NK-92 treated with Interleukin-12 subunit alpha and Interleukin-12 subunit beta, amount 100 ng/mL, for 24 hours (cell line): ENCODE results near the gene RAB23.
"Not testable (repeated sequence)": the region's sequence is repeated elsewhere in the genome, so short reads cannot be mapped to it uniquely, and the experiment has no call there.

Experiments used
- DNase-seq: peaks from one replicate; lab custom pipeline; 2025; lab: John Stamatoyannopoulos, UW

Gene RAB23

DNA sequence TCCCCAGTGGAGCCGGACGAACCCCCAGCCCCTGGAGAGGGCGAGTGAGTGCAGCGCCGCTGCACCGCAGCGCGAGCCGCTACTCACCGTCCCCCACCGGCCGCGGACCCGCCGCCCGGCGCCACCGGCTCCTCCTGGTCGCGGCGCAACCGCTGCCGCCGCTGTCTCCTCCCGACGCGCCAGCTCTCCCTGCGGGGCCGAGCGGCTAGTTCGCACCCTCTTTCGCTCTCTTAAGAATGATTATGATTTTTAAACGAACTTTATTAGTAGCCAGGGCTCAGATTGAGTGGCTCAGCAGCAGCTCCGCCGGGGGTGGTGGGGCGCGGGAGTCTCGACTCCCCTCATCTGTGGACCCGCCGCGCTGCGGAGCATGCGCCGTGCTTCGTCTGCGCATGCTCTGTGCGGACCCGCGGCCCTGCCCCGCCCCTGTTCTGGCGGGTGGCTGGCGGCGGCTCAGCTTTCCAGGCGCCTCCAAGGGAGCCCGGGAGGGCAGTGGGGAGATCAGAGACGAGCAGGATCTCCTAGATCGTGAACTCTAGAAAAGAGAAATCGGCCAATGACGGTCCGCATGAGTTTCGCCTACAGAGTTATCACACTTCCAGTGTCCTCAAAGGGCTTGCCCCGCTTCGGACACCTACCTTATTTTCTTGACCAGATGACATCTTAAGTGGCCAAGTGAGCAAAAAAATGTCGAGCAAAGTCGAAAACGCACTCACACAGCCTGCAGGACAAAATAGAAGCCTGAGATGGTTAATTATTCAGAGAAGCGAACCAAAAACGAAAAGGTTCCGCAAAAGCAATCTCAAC is at the start of gene RAB23:
Gene RAB23 (minus strand): TSS at position 372 of the 807 bp plus-strand sequence. CDS start 11,927 bp downstream, outside the sequence.
- peak; percentile 67 for DNase-seq

DNA sequence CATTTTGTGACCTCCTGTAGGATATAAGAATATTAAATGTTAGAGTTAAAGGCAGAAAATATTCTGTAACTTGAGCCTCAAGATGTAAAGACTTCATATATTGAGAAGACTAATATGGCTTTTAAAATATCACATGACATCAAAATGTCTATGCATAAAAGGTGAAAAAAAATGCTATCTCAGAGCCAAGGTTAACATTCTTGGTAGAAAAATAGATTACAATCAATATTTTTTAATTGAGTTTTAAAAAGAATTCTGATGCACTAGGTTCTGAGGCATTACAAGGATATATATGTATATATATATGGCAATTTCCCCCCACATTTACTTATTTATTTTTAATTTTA is 46.2 kb upstream of the RAB23 start:
- no peak for DNase-seq

DNA sequence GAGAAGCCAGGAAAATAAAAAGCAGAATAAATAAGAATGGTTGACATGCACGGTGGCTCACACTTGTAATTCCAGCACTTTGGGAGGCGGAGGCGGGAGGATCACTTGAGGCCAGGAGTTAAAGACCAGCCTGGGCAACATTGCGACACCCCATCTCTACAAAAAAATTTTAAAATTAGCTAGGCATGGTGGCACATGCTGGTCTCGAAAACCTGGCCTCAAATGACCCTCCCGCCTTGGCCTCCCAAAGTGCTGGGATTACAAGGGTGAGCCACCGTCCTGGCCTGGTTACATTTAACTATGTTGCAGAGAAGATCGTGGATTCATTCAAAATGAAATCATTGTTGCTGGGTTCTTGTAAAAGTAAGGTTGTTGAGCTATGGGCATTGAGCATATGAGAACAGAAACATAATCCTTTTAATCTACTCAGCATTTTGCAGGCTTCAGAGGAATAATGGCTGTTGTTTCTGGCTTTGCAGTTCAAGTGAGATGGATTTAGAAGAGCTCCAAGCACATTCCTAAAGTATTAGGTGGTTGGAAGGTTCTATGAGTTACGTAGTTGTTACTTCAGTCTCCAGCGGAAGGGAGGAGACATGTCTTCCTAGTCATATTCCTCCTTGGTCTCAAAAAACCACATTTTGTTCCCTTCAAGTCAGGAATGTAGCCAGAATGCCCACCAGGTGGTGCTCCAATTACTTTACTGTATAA is 45.6 kb upstream of the RAB23 start:
- DNase-seq = no peak

DNA sequence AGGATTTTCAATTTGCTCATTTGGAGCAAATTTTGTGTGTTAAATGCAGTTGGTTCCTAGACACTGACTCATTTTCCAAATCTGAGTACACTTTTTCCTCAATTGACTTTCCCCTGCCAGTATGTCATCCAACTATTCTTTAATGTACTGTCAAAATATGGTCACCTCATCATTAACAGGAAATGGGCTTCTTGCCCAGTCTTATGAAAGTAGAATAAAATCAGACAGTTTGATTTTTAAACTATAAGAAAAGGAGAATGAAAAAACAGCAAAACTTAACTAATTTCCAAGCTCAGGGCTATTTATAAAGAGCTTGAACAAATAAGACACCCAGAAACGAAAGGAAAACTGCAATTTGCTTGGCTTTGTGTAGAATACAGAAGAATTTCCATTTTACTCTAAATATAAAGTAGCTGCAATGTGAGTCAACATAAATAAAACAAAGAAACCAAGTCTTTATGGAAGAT is 43.7 kb upstream of the RAB23 start:
- no peak for DNase-seq

DNA sequence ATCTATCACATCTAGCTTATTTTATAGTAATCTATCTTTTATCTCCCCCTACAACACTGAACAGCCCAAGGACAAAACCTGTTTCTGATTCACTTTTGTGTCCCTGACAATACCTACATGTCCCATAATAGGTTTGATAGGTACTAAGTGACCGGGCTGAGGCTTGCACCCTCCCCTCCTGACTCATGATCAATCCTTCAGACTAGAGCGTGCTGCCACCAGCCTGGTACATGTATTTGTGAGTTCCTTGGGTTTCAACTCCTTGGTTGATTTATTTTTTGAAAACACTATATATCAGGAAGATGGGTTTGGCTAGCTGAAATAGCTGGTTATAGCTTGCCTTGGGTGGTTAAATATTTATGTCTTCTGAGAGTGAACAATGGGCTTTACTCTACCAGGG is 41.6 kb upstream of the RAB23 start:
- DNase-seq = no peak

DNA sequence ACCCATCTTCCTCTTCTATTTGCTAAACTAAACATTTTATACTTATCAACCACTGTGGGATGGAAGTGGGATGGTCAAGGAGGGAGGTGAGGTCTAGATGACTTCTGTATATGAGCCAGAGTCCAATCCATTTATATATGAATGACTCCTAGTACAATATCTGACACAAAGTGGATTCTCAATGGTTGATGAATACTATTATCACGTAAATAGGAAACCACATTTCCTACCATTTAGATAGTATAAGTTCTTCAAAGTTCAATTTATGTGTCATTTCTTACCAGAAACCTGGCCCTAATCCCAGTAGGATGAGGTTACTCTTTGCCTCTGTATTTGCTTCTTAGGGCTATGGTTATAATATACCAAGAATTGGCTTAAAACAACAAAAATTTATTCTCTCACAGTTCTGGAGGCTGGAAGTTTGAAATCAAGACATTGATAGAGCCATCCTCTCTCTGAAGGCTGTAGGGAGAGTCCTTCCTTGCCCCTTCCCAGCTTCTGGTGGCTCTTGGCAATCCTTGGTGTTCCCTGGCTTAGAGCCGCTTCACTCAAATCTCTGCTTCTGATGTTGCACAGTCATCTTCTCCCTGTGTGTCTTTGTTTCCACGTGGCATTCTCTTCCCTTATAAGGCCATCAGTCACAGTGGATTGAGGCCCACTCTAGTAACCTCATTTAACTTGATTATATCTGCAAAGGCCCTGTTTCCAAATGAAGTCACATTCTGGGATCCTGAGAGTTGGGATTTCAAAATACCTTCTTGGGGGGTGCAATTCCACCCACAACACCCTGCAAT is 41.0 kb upstream of the RAB23 start:
- no peak for DNase-seq

DNA sequence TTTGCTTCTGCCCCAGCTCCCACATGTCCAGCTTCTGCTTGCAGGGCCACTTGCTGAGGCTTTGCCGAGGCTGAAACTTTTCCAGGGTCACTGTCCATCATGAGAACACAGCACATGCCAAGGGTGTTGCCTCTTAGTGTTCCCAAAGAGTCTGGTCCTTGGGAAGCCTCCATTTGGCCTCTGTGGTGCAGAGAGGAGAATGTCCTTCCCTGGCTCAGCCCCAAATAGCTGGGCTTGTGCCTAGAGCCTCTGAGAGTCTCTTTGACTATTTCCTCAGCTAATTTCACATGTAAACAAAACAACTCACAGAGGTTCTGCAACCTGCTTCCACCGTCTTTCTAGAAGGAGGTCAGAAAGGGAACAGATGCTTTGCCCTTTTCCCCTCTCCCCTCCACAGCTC is 40.4 kb upstream of the RAB23 start:
- no peak for DNase-seq

DNA sequence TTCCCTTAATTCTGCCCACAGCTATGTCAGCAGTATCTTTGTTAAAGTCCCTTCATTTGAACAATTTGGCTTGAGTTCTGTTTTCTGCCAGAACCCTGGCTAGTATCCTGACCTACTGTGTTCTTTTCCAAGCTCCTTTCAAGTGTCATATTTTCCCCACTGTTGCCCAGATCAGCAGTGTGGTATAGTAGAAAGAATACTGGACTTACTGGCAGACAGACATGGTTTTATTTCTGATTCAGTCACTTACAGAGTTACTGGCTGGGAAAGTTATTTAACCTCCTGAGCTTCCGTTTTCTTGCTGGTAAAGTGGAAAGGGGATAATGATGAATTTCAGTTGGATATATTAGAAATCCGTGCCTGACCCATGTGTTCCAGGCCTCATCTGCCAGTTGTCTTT is 39.8 kb upstream of the RAB23 start:
- DNase-seq = no peak

DNA sequence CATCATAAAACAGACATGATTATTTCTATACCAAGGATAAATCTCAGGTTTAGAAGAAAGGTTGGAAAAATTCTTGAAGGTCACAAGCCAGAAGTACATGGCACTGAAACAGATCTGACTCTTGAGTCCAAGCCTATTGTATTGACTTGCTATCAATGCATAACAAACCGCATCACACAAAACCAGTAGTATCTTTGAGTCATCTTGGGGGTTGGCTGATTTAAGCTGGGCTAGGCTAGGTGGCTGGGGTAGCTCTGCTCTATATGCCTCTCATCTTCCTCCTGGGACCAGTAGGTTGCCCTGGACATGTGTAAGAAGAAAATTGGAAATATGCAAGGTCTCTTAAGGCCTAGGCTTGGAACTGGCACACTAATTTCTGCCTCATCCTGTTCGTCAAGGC is 37.0 kb upstream of the RAB23 start:
- DNase-seq = no peak

DNA sequence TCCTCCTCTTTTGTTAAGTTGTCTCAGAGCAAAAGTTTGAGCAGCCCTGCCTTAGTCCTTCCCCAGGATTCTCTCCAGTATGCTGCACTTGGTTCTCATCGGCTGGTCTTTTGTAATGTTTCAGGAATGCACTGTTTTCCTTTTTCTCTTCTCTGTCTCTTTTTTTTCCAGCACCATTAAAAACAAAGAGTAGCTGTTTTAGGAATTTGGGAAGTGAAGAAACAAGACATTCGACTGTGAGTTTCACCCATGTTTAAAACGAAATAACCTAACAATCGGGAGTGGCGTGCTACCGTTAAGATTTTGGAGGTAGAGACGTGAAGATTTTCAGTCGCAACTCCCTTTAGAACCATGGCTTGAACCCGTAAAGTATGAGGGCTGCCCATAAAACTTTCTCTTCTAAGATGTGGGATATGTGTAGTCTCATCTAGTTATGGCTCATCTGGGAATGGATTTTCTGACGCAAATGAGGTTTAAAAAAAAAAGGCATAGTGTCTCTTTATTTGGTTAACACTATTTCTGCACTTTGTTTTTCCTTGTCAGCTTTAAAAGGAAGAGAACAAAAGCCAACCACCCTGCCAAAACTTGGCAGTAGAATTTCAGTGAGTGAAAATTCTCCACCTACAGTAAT is 35.9 kb upstream of the RAB23 start:
- no peak for DNase-seq

DNA sequence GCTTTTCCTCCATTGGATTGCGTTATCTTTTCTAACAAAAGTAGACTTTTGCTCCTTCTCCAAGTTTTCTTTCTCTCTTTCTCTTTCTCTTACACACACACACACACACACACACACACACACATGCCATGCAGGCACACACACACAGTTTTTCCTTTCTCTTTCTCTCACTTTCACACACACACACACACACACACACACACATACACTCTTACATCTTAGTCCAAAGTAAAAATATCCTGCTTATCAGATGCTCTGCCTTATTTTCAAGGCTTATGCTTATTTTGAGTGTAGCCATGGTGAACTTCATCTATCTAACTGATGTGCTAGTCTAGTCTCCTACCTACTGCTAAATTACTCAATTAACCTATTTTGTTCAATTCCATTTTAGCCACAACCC is 34.4 kb upstream of the RAB23 start:
- DNase-seq = no peak

DNA sequence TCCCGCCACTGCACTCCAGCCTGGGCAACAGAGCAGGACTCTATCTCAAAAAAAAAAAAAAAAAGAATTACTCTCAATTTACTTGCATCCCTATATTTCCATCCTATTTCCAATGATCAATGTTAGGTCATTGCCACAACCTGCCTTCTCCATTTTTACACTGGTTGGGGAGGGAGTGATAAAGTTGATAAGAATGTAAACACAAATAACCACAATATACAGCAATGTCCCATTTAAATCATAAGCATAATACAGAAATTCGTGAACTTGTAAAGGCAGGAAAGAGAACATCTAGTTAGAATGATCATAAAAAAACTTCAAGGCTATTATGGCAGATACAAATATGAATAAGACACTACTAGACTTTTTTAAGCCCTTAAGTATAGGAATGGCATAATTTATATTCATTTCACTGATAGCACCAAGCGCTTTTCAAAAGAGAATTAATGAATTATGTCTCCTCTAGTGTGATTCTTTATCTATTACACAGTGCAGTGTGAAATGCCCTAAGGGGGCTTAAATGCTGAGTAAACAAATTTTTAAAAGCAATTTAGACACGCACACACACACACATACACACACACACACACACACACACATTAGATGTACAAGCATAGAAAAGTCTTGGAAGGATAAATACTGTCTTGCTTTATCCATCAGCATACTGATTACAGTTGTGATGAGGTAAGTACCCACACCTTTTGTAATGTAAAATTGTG is 33.5 kb upstream of the RAB23 start:
- no peak for DNase-seq

DNA sequence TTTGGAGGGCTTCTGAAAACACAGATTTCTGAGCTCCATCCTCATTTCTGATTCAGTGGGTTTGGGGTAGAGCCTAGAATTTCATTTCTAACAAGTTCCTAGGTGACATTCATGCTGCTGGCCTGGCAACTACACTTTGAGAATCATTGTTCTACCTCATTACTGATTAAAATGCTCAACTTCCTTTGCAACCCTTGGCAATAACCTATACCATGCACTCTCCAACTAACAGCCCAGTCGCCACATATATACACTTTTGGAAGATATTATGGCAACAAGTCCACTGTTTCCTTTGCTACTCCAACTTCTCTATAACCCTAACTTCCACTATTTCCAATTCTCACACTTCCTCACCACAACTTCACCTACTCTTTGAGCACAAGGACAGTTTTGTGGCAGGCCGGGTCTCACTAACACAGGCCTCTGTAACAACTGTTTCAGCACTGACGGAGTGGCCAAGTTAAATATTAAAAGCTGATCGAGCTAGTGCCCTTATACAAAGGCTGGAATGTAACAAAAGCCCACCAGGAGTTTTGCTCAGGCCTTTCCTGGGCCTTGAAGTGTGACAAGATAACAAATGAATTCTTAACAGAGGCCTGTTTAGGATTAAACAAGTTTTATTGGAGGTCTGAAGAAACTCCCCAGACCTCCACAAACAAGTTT is 32.1 kb upstream of the RAB23 start:
- no peak for DNase-seq

DNA sequence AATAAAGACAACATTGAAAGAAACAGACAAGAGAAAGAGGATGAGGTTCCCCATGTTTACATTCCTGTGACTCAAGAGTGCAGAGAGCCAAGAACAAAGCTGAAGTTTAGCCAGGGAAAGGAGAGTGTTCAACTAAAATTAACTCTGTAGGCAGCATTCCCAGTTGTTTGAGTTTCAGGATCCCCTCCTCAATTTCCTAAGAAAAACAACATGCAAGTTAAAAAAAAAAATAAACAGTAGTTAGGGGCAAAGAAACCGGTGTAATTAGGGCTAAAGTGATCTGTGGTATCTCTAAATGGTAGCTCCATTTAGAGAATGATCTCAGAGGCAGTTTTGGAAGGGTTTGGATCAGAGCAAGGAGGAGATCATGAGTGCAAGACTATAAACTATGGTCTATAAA is 30.9 kb upstream of the RAB23 start:
- no peak for DNase-seq

DNA sequence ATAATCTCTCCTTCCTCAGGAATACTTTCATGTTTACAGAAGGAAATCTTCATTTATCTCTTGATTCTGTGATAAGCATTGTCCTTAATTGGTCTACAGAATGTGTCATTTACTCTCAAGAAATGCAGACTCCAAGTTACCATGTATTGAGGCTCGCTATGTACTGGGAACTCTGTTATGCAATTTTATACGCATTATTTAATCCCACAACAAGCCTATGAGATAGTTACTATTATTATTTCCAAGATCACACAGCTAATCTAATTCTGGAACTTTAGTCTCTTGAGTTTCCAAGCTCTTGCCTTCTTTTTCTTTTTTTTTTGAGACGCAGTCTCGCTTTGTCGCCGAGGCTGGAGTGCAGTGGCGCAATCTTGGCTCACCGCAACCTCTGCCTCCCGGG is 30.0 kb upstream of the RAB23 start:
- no peak for DNase-seq

DNA sequence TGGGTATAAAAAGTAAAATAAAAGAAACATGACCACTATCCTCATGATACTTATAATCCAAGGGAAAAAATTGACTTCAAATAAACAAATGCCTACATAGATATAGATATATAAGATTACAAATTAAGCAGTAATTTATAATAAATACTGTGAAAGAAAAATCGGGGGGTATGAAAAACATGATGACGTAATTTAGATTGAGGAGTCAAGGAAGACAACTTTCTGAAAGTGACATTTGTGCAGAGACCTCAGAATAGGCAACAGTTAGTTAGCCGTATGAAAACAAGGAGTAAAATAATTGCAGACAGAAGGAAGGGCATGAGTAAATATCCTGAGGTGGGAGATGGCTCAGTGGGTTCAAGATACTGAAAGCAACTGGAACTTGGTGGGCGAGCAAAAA is 28.2 kb upstream of the RAB23 start:
- no peak for DNase-seq

DNA sequence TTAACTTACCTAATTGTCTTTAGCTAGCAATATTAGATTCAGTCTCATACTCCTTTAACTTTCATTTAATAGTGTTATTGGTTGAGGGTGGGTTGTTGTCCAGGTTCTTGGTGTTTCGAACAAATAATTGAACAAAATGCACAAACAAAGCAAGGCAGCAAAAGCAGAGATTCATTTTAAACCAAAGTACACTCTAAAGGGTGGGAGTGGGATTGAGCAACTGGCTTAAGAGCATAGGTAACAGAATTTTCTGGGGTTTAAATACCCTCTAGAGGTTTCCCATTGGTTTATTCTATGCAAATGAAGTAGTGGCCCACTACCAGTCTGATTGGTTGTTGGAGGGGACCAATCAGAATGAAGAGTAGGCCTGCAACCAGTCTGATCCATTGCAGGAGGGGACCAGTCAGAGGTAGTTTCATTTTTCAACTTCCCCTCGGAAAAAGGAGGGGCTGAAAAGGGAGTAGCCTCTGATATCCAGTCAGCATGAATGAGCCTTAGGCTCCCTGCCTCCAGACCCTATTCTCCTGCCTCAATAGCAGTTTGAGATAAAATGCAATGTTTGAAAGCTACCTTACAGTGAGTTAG is 26.3 kb upstream of the RAB23 start:
- DNase-seq = no peak

DNA sequence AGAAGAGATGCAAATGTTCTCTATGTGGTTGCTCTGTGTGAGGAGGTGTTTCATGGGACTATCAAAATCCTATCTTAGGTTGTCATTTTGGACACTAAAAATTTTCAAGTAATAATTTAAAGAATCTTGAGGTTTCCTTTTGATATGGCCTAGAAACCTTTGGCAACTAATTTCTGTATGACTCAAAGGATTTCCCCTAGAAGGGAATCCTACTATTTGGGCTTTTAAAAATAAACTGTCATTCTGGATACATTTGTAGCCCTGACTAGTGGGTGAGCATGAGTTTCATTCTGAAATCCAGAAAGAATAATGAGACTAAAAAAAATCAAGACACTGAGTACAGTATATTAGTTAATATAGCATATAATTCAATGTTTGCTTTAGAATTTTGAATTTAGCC is 25.5 kb upstream of the RAB23 start:
- DNase-seq = no peak

DNA sequence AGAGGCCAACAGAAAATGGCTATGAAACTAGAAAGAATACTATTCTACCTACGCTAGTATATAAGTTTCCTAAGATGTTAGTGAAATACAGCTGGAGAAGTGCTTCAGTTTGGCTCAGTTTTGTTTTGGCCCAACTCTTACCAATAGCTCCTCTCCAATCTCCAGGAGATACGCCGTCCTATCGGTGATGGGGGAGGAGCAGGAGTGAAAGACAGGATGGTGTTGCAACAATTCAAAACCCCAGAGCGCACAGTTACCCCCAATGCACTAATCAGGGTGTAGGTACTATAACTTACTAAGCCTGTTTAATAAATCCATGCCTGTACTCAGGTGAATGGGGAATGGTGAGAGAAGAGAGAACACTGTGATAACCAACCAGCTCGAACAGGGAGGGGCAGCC is 24.2 kb upstream of the RAB23 start:
- DNase-seq = no peak

DNA sequence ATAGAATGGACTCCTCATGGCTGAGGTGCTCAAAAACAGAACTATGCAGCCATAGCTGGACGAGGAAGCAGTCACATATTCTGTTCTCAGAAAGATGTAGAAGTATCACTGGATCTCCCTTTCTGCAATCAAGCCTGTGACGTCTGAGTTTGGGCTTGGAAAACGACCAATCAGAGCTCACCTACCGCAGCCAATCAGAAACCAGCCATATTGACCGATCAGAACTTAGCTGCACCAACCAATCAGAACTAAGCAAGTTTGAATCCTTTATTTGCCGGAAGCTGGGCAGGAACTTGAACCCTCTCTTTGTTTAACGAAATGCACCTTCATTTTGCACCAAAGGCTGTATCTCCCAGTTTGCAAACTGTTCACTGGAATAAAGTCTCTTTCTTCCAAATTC is 21.8 kb upstream of the RAB23 start:
- DNase-seq = no peak

DNA sequence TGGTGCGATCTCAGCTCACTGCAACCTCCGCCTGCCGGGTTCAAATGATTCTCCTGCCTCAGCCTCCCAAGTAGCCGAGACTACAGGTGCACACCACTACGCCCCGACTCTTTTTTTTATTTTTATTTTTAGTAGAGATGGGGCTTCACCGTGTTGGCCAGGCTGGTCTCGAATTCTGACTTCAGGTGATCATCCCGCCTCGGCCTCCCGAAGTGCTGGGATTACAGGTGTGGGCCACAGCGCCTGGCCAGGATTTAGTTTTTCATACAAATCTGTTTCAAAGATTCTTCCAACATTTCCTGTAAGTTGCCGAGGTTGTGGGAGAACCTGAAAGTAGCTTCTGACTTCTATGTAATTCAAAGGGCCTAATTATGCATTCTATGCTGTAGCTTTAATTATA is 21.4 kb upstream of the RAB23 start:
- not testable (repeated sequence) for DNase-seq
